Adrenal gland (tissue), 5 donors: Measurements from ENCODE around the gene COL6A1.

Experiments used
- POLR2A ChIP-seq, 2 donors: fragments of 450-650 bp; IDR thresholded peaks; one replicate each; pipeline ENCODE4 v1.6.1; 2017; ENCODE audit warnings: antibody characterized with exemption in 2 of 2, mild to moderate bottlenecking in 2 of 2, moderate library complexity in 1 of 2
- TF ChIP-seq, protein P1 (sequence below), 6 experiments: fragments of 450-650 bp in 4 of 6; fragments of 200-600 bp in 2 of 6; sonication (generic) in 1 of 6; IDR thresholded peaks; 1 replicate in 5 of 6; 2 replicates in 1 of 6; pipeline versions ENCODE4 v1.5.1 to v1.8.0; 2016 to 2021; ENCODE audit warnings: antibody characterized with exemption in 6 of 6, mild to moderate bottlenecking in 2 of 6, moderate library complexity in 1 of 6
- donor health status: DM: no; HTN: no; CAD: no.

- TF ChIP-seq, protein P1, sequence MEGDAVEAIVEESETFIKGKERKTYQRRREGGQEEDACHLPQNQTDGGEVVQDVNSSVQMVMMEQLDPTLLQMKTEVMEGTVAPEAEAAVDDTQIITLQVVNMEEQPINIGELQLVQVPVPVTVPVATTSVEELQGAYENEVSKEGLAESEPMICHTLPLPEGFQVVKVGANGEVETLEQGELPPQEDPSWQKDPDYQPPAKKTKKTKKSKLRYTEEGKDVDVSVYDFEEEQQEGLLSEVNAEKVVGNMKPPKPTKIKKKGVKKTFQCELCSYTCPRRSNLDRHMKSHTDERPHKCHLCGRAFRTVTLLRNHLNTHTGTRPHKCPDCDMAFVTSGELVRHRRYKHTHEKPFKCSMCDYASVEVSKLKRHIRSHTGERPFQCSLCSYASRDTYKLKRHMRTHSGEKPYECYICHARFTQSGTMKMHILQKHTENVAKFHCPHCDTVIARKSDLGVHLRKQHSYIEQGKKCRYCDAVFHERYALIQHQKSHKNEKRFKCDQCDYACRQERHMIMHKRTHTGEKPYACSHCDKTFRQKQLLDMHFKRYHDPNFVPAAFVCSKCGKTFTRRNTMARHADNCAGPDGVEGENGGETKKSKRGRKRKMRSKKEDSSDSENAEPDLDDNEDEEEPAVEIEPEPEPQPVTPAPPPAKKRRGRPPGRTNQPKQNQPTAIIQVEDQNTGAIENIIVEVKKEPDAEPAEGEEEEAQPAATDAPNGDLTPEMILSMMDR (IDR thresholded peaks at IDR 0.05): no peak
- no peak for TF ChIP-seq POLR2A (IDR thresholded peaks at IDR 0.05)
Measured at GRCh38 chr21:46008893-46009621, 27.5 kb downstream of the COL6A1 start.
